Measurements from ENCODE around the gene TBX10. TPM values are rescaled to one million over a fixed set of nuclear protein-coding genes. Genes with fewer than 3 reads are reported as not detected.

TBX10 gene
- total and polyA plus RNA-seq, 12 donors, result not detected

DNA sequence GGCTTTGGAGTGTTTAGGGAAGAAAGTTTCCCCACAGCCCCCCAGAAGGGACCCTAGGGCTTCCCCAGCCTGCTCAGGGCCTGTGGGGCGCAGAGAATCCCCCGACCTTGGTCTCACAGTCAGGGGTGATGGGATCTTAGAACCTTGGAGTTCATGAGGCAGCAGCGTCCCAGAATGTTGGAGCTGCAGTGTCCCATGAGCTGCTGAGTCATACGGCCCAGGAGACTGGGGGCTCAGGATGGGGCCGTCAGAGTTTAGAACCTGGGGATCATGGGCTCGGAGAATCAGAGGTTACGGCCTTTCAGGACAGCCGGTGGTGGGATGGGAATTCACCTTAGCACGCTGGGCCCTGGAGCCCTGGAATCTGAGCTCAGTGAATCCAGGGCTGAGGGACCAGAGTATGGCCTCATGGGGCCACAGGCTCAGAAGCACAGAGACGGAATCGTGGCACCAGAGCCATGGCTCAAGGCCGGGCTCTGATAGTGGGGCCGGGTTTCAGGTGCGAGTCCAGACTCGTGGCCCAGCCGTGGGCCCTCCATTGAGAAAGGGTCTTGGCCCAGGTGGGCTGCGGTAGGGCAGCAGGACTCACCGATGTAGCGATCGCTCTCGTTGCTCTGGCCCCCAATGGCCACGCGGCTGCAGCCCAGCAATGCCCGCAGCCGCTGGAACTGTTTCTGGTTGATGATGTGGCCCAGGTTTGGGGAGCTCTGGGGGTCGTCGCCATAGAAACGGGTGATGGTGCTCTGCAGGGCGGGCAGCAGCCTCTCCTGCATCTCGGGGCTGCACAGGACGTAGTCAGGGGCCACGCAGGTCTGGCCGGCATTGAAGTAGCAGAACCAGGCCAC lies 25.4 kb upstream of the TBX10 start:
- Histone ChIP-seq H3K4me3 (no peak overlapping the region), H3K27me3 (no peaks in the 10 kb centered on the region), H3K9me3 (replicated peaks in 1 of 3) (no peaks in the 10 kb centered on the region), H3K4me1 (replicated peaks in 1 of 2) (no peaks in the 10 kb centered on the region), H3K36me3 (replicated peaks in 1 of 2) (no peaks in the 10 kb centered on the region), H3K27ac (no peak overlapping the region)
- WGBS, 4 donors, result 74 to 87% (median 82%) methylated on average over 17 to 33 of the region's 33 CpGs
- intact Hi-C loops (cut with DNase I), result no loop called here
- TF ChIP-seq, protein P1, sequence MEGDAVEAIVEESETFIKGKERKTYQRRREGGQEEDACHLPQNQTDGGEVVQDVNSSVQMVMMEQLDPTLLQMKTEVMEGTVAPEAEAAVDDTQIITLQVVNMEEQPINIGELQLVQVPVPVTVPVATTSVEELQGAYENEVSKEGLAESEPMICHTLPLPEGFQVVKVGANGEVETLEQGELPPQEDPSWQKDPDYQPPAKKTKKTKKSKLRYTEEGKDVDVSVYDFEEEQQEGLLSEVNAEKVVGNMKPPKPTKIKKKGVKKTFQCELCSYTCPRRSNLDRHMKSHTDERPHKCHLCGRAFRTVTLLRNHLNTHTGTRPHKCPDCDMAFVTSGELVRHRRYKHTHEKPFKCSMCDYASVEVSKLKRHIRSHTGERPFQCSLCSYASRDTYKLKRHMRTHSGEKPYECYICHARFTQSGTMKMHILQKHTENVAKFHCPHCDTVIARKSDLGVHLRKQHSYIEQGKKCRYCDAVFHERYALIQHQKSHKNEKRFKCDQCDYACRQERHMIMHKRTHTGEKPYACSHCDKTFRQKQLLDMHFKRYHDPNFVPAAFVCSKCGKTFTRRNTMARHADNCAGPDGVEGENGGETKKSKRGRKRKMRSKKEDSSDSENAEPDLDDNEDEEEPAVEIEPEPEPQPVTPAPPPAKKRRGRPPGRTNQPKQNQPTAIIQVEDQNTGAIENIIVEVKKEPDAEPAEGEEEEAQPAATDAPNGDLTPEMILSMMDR (IDR thresholded peaks at IDR 0.05), result no peak
- TF ChIP-seq POLR2A (IDR thresholded peaks at IDR 0.05), result no peak
- DNase-seq, result no peak

DNA sequence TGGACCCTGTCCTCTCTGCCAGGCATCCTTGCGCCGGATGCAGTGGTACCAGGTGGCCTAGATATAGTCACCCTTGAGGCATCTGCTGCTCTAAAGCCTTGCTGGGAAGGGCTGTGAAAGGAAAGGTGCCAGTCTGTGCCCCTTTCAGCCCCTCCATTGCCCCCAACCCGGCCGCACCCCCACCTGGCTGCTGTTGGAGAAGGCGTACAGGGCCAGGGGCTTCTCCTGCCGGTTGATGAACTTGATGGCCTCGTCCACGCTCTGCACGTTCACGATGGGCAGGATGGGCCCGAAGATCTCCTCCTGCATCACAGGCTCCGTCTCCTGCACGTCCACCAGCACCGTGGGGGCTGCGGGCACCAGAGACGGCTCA lies 24.6 kb upstream of the TBX10 start:
- Histone ChIP-seq H3K36me3 (replicated peaks in 1 of 2) (no peaks in the 10 kb centered on the region), H3K4me1 (replicated peaks in 1 of 2) (no peaks in the 10 kb centered on the region), H3K27me3 (no peaks in the 10 kb centered on the region), H3K9me3 (replicated peaks in 1 of 3) (no peaks in the 10 kb centered on the region), H3K4me3 (no peak overlapping the region), H3K27ac (no peak overlapping the region)
- DNase-seq, result no peak
- intact Hi-C loops (cut with DNase I), result no loop called here
- TF ChIP-seq, protein P1 (IDR thresholded peaks at IDR 0.05), result no peak
- no peak for TF ChIP-seq POLR2A (IDR thresholded peaks at IDR 0.05)
- WGBS, 4 donors, result 79 to 100% (median 84%) methylated on average over 2 to 16 of the region's 16 CpGs

DNA sequence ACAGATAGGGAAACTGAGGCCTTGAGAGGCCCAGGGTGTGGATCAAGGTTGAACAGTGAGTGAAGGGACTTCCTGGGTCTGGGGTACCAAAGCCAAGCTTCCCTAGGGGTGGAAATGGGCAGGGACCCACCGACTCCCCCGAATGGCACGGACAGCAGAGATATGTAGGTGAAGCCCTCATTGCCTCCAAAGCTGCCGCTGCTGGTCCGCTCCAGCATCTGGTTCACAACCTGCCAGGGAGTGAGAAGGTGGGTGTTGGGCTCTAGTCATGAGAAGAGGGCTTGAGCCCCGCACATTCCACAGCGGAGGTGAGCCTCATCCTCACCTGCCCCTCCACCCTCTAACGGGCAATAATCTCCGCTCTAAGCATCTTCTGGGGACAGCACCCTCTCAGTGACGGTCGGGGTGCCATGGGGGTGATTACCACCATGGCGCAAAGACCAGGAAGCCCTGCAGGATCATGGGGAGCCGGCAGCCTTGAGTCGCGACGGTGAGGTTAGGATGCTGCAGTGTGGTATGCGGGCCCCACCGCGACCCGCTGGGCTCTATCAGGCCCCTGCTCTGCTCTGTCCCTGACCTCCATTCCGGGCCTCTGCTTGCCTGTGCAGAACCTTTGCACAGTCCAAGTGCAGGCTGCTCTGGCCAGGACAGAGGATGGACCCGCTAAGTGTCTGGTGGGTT lies 24.1 kb upstream of the TBX10 start:
- no peak for DNase-seq
- TF ChIP-seq, protein P1 (IDR thresholded peaks at IDR 0.05), result no peak
- no peak for TF ChIP-seq POLR2A (IDR thresholded peaks at IDR 0.05)
- 82 to 94% (median 92%) methylated on average over 4 to 22 of the region's 22 CpGs for WGBS, 4 donors
- H3K4me1 ChIP-seq (replicated peaks in 1 of 2), result no peaks in the 10 kb centered on the region
- no peak overlapping the region for H3K4me3 ChIP-seq
- H3K27me3 ChIP-seq, result no peaks in the 10 kb centered on the region
- intact Hi-C loops (cut with DNase I), result no loop called here
- no peaks in the 10 kb centered on the region for H3K9me3 ChIP-seq (replicated peaks in 1 of 3)
- H3K27ac ChIP-seq, result no peak overlapping the region
- no peaks in the 10 kb centered on the region for H3K36me3 ChIP-seq (replicated peaks in 1 of 2)

DNA sequence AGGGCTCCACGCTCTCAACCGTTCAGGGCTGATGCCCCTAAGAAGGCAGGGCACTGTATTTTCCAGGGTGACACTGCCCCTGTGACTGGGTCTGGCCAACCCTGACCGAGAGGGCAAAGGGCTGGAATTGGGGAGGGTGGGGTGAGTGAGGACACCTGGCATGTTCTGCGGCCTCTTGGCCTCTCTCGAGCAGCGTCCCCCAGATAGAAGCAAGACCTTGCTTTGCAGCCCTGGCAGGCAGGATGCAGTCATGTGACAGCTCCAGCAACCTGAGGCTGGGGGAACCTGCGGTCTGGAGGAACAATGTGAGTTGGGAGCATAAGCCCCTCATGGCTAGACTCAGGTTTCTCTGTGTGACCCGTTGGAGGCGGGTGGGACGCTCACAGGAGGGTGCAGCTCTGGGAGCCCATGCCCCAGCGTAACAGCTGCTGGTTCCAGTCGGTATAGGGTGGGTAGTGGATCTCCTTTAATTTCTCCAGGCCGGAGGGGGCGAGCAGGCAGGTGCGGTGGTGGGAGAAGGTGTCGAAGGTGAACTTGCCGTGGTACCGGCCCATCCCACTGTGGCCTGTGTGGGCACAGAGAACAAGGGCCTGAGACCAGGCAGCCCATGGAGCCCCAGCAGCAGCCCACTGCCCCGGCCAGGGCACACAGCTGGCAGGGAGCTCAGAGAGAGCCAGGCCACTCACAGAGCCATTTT lies 23.4 kb upstream of the TBX10 start:
- no peak overlapping the region for H3K27ac ChIP-seq
- 81 to 84% (median 81%) methylated on average over 10 to 19 of the region's 19 CpGs for WGBS, 4 donors
- no peaks in the 10 kb centered on the region for H3K27me3 ChIP-seq
- H3K4me1 ChIP-seq (replicated peaks in 1 of 2), result no peaks in the 10 kb centered on the region
- no peaks in the 10 kb centered on the region for H3K36me3 ChIP-seq (replicated peaks in 1 of 2)
- TF ChIP-seq POLR2A (IDR thresholded peaks at IDR 0.05), result no peak
- TF ChIP-seq, protein P1 (IDR thresholded peaks at IDR 0.05), result no peak
- no peaks in the 10 kb centered on the region for H3K9me3 ChIP-seq (replicated peaks in 1 of 3)
- DNase-seq, result no peak
- intact Hi-C loops (cut with DNase I), result no loop called here
- H3K4me3 ChIP-seq, result no peak overlapping the region
